NCI-H187 (cell line): ENCODE results near the gene ARHGAP11A.

Experiments
- DNase-seq, 2 experiments: peaks; one replicate each; lab custom pipeline; 2025; lab: John Stamatoyannopoulos, UW

ARHGAP11A gene

DNA sequence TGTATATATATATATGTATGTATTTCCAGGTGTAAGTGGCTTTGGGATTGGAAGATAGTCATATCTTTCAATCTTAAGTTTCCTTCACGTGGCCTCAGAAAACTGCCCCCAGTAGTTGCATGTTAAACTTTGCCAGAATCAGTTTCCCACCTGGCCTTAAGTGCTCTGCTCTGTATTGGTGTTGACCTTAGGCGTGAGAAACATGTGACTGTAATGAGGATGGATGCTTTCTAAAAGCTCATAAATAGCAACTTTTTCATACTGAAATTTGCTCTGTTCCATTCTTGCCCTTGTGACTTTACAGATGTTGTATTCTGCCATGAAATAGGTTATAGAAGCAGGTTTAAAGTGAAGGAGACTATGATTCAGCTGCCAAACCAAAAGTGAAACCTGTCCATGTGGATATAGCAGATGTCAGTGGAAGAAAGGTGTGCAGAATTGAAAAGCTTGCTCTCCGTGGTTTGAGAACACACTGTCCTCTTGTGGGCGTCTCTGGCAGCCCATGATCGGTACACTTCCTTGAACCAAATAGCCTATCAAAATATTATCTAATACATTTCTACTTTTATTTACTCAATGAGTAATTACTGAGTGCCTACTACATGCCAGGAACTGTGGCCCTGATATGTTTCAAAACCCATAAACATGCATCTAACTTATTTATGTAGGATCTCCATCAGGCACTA is 42.0 kb downstream of the ARHGAP11A start:
- DNase-seq = no peak

- DNase-seq = no peak
These were observed 42.6 kb downstream of the ARHGAP11A start for GRCh38 chr15:32657941-32658340.

DNA sequence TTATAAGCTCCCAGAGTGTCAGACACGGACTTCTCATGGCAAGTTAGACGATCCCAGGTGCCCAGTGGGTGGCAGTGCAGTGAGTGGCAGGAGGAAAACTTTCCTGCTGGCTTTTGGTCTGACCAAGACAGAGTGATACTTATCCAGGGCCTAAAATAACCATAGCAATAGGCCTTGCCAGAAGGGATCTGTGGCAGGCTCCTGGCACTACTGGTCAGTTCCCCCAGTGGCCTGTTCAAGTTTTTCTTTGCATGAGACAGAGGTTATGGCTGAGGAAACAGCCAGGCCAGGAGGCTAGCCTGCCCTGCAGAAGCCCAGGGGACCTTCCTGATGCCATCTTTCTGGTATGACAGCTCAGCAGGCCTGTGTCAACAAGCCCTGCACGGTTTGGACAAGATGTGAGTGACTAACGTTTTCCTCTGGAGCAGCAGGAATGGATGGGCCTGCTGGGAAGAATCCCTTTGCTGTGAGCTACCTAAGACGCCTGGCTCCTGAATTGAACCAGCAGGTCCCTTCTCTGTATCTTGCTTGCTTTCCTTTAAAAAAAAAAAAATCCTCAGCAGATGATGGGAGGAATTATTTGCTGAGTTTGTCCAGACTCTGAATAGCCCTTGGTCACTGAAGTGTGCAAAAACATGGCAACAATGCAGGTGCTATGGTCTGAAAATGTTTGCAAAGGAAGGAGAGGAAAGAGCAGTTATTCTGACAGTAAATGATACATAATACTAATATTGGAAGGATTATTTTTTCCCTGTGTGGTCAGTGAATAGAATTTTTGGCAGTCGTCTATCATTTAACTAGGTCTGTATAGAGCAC is 44.2 kb downstream of the ARHGAP11A start:
- no peak for DNase-seq

- DNase-seq = no peak
These were observed 48.4 kb downstream of the ARHGAP11A start for GRCh38 chr15:32663671-32664070.

DNA sequence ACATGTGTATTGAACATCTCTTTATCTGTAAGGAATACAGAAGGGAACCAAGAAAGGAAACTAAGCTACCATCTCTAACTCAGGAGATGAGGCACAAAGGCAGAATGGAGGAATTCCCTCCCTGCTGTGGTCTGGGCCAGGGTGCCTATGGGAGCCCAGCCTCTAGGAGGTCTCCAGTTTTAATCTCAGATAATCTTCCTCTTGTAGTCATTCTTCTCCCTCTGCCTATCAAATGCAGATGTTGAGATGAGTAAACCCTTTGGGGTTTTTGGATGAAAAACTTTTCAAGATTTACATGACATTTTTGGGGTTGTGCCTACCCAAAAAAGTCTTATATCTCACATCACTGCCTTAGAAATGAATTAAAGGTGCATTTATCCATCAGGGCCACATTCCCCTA is 49.5 kb downstream of the ARHGAP11A start:
- DNase-seq = no peak

GRCh38 chr15:32667321-32667720 is 52.0 kb downstream of the ARHGAP11A start:
- DNase-seq = no peak

DNA sequence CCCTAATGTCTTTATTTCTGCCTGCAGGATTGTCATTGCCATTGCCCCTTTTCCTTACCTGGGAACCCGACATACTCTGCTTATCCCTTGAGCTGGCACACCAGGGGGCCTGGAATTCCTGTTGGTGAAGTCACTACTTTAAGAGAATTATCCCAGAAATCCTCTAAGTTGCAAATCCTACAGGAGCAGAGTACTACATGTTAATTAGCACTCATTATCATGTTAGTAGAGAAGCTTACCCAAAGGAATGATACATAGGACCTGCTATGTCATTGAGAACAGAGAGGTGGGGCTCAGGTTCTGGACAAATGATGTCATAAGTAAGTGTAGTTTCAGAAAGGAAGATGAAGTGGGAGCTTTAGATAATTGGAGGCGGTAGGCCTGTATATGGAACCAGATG is 53.6 kb downstream of the ARHGAP11A start:
- DNase-seq = no peak

DNA sequence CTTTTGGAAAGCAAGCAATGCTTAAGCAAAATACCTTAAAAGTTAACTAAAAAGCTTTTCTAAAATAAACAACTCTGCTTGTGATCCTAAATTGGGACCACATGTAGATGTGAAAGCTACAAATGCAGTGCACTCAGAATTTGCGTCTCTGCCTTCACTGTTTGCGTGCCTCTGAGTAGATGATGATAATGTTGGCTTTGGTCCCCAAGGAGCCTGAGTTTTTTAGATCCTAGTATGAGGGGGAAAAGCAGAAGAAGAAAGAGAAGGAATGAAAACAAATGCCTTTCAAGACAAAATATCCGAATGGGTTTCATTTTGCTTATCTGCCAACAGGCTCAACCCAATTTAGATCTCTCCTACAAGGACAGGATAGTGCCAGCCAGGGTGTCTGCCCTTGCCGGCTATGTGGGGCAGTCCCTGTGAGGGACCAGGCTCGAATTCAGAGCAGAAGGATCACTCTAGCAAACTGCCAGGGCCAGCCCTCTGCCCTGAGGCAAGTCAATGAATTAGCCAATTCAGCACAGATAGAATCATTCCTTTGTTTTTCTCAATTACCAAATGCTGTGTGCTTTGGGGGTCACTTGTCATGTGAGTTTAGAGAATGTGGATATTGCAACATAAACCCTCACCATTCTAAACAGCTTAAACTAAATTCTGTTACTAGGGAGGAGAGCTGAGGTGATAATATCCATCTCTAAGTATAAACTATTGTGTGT is 54.8 kb downstream of the ARHGAP11A start:
- no peak for DNase-seq

DNA sequence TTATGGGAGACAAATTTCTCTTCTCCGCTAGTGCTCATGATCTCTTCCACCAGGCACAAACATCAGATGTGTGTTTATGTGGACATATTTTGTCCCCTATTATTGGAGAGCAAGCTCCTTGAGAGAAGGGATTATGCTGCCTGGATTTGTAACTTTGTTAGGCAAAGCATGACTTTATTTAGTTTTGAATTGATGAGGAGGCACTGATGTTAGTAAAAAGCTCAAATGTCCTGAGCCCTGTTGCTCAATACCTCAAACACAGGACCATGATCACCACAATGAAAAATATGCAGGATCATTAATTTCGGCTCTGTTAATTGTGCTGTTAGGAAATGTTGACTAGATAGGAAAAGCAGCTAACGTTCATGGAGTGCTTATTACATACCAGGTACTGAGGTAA is 55.3 kb downstream of the ARHGAP11A start:
- no peak for DNase-seq

DNA sequence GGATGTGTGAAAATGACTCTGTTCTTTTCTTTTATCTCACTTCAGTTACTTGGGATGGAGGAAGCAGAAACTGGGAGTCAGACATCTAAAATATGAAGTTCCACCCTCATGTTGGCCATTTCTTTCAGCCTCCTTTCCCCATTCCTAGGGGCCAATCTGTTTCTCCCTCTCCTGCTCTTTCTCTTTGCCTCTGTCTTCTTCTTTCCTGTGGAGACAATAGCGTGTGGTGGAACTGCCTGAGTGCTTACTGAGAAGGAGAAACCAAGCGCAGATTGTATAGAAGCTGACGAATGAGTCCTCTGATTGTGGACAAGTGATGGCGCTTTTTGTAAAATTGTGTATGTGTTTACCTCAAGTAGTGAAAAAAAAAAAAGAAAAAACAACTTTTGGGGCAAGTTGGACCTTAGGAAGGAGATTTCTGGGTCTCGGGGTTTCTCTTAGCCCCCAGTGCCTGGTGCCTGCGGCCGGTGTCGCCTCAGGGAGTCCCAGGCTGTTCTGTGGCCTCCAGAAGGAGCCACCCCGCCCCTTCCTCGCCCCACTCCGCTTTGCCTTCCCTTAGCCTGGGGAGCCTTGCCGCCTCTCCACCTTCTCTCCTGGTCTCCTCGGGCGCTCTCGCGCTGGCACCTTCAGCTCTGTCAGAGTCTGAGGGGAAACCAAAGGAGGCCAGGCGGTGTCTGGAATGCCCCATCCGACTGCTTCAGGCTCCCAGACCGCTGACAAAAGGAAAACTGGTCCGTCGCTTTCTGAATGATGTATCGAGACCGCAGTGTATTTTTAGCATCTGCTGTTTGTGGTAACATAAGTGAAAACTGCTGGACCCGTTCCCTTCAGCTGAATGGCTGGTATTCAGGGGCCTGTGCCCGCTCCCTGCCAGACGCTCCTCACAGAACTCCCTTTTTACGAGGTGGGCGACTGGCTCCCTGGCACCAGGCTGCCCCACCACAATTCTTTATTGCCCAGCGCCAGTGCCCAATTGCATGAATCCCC is 56.3 kb downstream of the ARHGAP11A start:
- DNase-seq = no peak

GRCh38 chr15:32674681-32675080 is 59.4 kb downstream of the ARHGAP11A start:
- DNase-seq = no peak

GRCh38 chr15:32675466-32675865 is 60.2 kb downstream of the ARHGAP11A start:
- no peak for DNase-seq

DNA sequence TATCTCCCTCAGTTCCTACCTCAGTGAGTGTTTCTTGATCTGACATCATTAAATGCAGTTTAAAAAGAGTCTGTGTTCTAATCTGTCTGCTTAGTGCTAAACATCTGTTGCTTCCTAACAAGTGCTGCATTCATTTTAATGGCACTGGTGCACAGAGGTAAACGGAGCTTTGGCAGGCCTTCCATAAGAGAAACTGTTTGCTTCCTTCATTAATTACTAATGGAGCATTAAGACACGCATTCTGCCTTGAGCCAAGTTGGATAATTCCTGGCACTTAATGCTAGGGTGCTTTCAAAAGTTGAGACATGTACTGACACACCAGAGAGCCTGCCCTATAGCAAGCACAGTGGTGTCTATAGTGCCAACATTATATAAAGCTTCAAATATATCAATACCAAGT is 60.9 kb downstream of the ARHGAP11A start:
- no peak for DNase-seq

DNA sequence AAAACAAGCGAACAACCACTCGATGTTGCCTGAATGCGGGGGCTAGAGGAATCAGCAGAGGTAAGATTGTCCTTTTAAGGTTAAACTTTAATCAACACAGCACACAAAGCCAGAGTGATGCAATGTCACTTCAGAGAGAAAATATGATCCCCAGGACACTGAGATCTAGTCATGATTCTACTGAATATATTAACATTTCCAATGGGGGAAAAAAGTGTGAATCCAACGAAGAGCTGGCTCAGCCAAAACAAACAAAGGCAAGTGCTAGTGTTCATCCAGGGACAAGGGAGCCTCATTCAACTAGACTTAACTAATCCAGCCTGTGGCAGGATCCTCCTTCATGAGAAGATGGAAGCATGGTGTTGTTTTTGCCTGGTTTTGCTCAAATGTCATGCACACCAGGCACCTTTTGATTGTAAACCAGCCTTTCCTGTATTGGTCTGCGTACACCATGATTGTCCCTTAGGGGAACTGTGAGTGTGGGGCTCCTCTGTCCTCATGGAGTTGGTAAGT is 62.0 kb downstream of the ARHGAP11A start:
- DNase-seq = no peak

DNA sequence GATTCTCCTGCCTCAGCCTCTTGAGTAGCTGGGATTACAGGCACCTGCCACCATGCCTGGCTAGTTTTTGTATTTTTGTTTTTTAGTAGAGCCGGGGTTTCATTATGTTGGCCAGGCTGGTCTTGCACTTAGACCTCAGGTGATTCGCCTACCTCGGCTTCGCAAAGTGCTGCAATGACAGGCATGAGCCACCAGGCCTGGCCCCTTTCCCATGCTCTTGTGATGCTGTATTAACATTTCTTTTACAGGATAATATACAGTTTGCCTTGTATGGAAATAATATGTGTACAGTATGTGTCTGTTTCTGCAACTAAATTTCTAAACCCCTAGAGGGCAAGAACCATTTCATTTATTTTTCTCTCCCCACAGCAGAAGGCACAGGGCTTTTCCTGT is 64.0 kb downstream of the ARHGAP11A start:
- DNase-seq = no peak

DNA sequence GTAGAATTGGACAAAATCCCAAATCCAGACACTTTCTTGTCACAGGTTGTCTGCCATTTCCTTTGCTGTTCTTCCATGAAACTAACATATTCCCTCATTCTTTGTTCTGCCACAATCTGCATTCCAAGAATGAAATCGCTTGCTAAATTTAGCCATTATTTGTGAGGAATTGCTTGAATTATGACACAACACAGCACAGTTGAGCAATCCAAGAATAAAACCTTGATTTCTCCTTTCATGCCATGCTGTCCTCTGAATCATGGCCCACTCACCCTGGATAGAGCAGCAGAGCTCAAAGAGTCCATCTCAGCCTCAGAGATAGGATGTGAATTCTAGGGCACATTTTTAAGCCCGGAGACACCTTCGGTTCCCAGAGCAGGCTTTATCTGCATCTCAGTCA is 67.3 kb downstream of the ARHGAP11A start:
- no peak for DNase-seq

- no peak for DNase-seq
These were observed 67.8 kb downstream of the ARHGAP11A start for GRCh38 chr15:32682977-32683630.

GRCh38 chr15:32683906-32684584 is 68.7 kb downstream of the ARHGAP11A start:
- DNase-seq = no peak

DNA sequence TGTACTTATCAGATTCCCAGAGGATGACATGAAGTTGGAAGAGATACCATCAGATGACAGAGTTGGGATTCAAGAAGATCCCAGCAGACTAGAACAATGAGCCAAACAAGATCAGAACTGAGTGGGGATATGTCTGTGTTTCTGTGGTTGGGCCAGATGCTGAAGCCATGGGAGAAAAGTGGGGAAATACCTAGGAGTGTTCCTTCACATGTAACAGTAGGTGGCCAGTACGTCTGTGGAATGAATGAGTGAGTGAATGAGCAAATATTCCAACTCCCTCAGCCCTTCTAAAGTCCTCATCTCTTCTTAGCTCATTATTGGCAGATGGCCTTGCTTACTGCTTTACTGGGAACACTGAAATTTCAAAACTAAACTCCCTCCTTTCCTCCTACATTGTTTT is 70.3 kb downstream of the ARHGAP11A start:
- DNase-seq = no peak

GRCh38 chr15:32687556-32687955 is 72.3 kb downstream of the ARHGAP11A start:
- DNase-seq = no peak
